OCI-LY7 (cell line): ENCODE measurements around the gene TRPM2. TPM values are rescaled to one million over a fixed set of nuclear protein-coding genes. Genes with fewer than 3 reads are reported as not detected.

ENCODE experiments used
- BruUV-seq: library from RNA; stranded (reverse); fragments of 400-500 nt; replicated peaks from 2 replicates; lab custom pipeline; 2021; lab: Mats Ljungman, UMichigan
- CTCF ChIA-PET: fragments of 300-600 bp; sonication (Branson Sonifier 250); formaldehyde crosslinking; loops from one replicate; lab custom pipeline; 2022; ENCODE audit warnings: antibody characterized with exemption; ENCODE audit not compliant: unreplicated experiment; lab: Charles Lee
- POLR2A ChIA-PET: fragments of 300-600 bp; sonication (Branson Sonifier 250); formaldehyde crosslinking; loops from one replicate; lab custom pipeline; 2022; ENCODE audit warnings: antibody characterized with exemption; lab: Charles Lee
- DNase-seq: peaks from one replicate; pipeline ENCODE4 v3.0.0-alpha.2; 2015; ENCODE audit warnings: low spot score
- H2AFZ ChIP-seq: fragments of 200-600 bp; sonication (generic), shearing (Covaris generic); 2 replicates; pipeline ENCODE4 v1.6.1; 2014; ENCODE audit warnings: mild to moderate bottlenecking, antibody characterized with exemption, low read length, moderate library complexity
- H3K27ac ChIP-seq: fragments of 200-600 bp; sonication (generic); 2 replicates; pipeline ENCODE4 v1.5.1; 2014; ENCODE audit warnings: mixed run types, low read depth, mild to moderate bottlenecking, moderate library complexity, low read length, inconsistent platforms; ENCODE audit not compliant: poor library complexity, severe bottlenecking
- H3K36me3 ChIP-seq: fragments of 200-600 bp; sonication (generic); 2 replicates; pipeline ENCODE4 v1.6.1; 2014; ENCODE audit warnings: mild to moderate bottlenecking, antibody characterized with exemption, low read length, moderate library complexity, mixed read lengths; ENCODE audit not compliant: insufficient read depth
- H3K4me1 ChIP-seq: fragments of 200-600 bp; sonication (generic); 2 replicates; pipeline ENCODE4 v1.5.1; 2014; ENCODE audit warnings: mild to moderate bottlenecking, low read length; ENCODE audit not compliant: insufficient read depth, poor library complexity, severe bottlenecking
- H3K4me2 ChIP-seq: fragments of 200-600 bp; sonication (generic); 2 replicates; pipeline ENCODE4 v1.6.1; 2014; ENCODE audit warnings: mild to moderate bottlenecking, low read length
- H3K4me3 ChIP-seq: fragments of 200-600 bp; sonication (generic); 2 replicates; pipeline ENCODE4 v1.5.1; 2014; ENCODE audit warnings: mild to moderate bottlenecking, low read depth, low read length; ENCODE audit not compliant: poor library complexity, severe bottlenecking
- H3K79me2 ChIP-seq: fragments of 200-600 bp; sonication (generic); 2 replicates; pipeline ENCODE4 v1.6.1; 2016; ENCODE audit warnings: low read depth, mild to moderate bottlenecking, low read length, moderate library complexity, mixed read lengths; ENCODE audit not compliant: insufficient read depth
- H3K9me2 ChIP-seq: fragments of 200-600 bp; sonication (generic); 2 replicates; pipeline ENCODE4 v1.6.1; 2016; ENCODE audit warnings: mild to moderate bottlenecking, low read length, mixed read lengths; ENCODE audit not compliant: insufficient read depth
- H3K9me3 ChIP-seq: fragments of 200-600 bp; sonication (generic); 2 replicates; pipeline ENCODE4 v1.6.1; 2014; ENCODE audit warnings: mild to moderate bottlenecking, mixed run types, low read length, mixed read lengths
- H4K20me1 ChIP-seq: fragments of 200-600 bp; sonication (generic); 2 replicates; pipeline ENCODE4 v1.6.1; 2014; ENCODE audit warnings: mild to moderate bottlenecking, antibody characterized with exemption, low read length, moderate library complexity, mixed read lengths; ENCODE audit not compliant: insufficient read depth
- CTCF ChIP-seq: fragments of 200-600 bp; sonication (generic); conservative IDR thresholded peaks from 2 replicates; pipeline ENCODE4 v1.5.1; 2014; ENCODE audit warnings: mild to moderate bottlenecking, antibody characterized with exemption, low read length, moderate library complexity, mixed read lengths
- EZH2phosphoT487 ChIP-seq: fragments of 200-600 bp; sonication (generic); IDR thresholded peaks from 2 replicates; pipeline ENCODE4 v1.6.1; 2018; ENCODE audit warnings: low read depth, borderline replicate concordance, mild to moderate bottlenecking, mixed run types, antibody characterized with exemption, low read length, moderate library complexity, mixed read lengths
- intact Hi-C: fragments of 100-400 bp; cut with micrococcal nuclease; formaldehyde crosslinking; loops from one replicate; pipeline ENCODE4 v1.10.0; 2022; ENCODE audit not compliant: unreplicated experiment
- total RNA-seq, 2 experiments: library from RNA; depleted of rRNA in 1 of 2; stranded (reverse); fragments of >200 nt in 1 of 2; shearing (Covaris generic) in 1 of 2; gene quantifications; 2 replicates each; pipeline ENCODE4 v1.2.3, GENCODE V29; 2014 to 2022

Gene TRPM2
- total RNA-seq, 2 experiments from 2014 or later = 1.8 to 7.1 TPM

GRCh38 chr21:44461464-44462001, 108.1 kb downstream of the TRPM2 start:
- TF ChIP-seq EZH2phosphoT487 (no peak), CTCF (no peak)
- no peak overlapping the region for H3K4me2 ChIP-seq
- no peaks in the 10 kb centered on the region for H3K9me2 ChIP-seq
- BruUV-seq = no TSS peak
- no peak overlapping the region for H3K27ac ChIP-seq
- H3K4me1 ChIP-seq = no peaks in the 10 kb centered on the region
- no peaks in the 10 kb centered on the region for H3K9me3 ChIP-seq
- H3K79me2 ChIP-seq = no peaks in the 10 kb centered on the region
- no peak overlapping the region for H2AFZ ChIP-seq
- H3K4me3 ChIP-seq = no peak overlapping the region
- DNase-seq = no peak
- POLR2A ChIA-PET = no interaction called here
- H4K20me1 ChIP-seq = no peaks in the 10 kb centered on the region
- intact Hi-C loops = no loop called here
- H3K36me3 ChIP-seq = no peaks in the 10 kb centered on the region
- CTCF ChIA-PET = no interaction called here

- no peaks in the 10 kb centered on the region for H3K4me1 ChIP-seq
- BruUV-seq = no TSS peak
- no peak overlapping the region for H3K27ac ChIP-seq
- ChIA-PET CTCF (no interaction called here), POLR2A (no interaction called here)
- H3K79me2 ChIP-seq = no peaks in the 10 kb centered on the region
- intact Hi-C loops = no loop called here
- no peaks in the 10 kb centered on the region for H3K9me3 ChIP-seq
- no peak overlapping the region for H3K4me3 ChIP-seq
- H3K36me3 ChIP-seq = no peaks in the 10 kb centered on the region
- H4K20me1 ChIP-seq = no peaks in the 10 kb centered on the region
- TF ChIP-seq CTCF = no peak
- no peak for TF ChIP-seq EZH2phosphoT487
- no peak overlapping the region for H3K4me2 ChIP-seq
- no peak overlapping the region for H2AFZ ChIP-seq
- no peak for DNase-seq
- no peaks in the 10 kb centered on the region for H3K9me2 ChIP-seq
These were observed 108.8 kb downstream of the TRPM2 start for GRCh38 chr21:44462086-44462833.

GRCh38 chr21:44462834-44463200, 109.4 kb downstream of the TRPM2 start:
- POLR2A ChIA-PET = no interaction called here
- H3K36me3 ChIP-seq = no peaks in the 10 kb centered on the region
- no peak for TF ChIP-seq EZH2phosphoT487
- no peak for TF ChIP-seq CTCF
- no peaks in the 10 kb centered on the region for H3K4me1 ChIP-seq
- no peak overlapping the region for H2AFZ ChIP-seq
- no peaks in the 10 kb centered on the region for H3K9me2 ChIP-seq
- no peaks in the 10 kb centered on the region for H4K20me1 ChIP-seq
- H3K4me3 ChIP-seq = no peak overlapping the region
- no TSS peak for BruUV-seq
- DNase-seq = no peak
- no peak overlapping the region for H3K27ac ChIP-seq
- intact Hi-C loops = no loop called here
- no peaks in the 10 kb centered on the region for H3K9me3 ChIP-seq
- no peak overlapping the region for H3K4me2 ChIP-seq
- H3K79me2 ChIP-seq = no peaks in the 10 kb centered on the region
- CTCF ChIA-PET = no interaction called here
